ENCODE results near the gene DNAH9. TPM values are rescaled to one million over a fixed set of nuclear protein-coding genes. Genes with fewer than 3 reads are reported as not detected.

DNAH9 gene
- total and polyA plus RNA-seq, 4 donors = under 0.01 to 0.09 TPM; not detected in 2

GRCh38 chr17:11921296-11921695 is 323.0 kb downstream of the DNAH9 start:
- no peak for DNase-seq (ENCODE audit: low spot score)
- H3K9me3 ChIP-seq (ENCODE audit: control insufficient read depth in 4 of 4, low read length in 3 of 4) = no peaks in the 10 kb centered on the region

DNA sequence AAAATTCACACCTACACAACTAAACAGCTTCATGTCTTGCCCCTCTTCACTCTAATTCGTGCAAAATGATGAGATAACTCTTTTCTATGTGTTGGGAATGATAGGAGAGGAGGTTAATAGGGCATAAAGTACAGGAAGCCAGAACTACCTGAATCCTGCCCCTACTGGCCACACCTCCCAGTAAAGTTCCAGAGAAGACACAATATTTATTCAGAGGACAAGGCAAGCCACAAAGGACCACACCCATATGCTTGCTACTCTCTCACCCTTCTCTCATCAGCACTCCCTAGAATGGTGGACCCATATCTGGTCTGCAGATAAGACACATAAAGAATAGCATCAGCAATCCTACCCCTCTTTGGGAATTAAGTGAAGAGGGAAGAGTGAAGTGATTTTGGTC is 324.4 kb downstream of the DNAH9 start:
- no peak overlapping the region for H3K9ac ChIP-seq (ENCODE audit: low read depth in 1 of 2, low read length in 2 of 2)
- whole genome bisulfite sequencing = 54% methylated on average over 1 of the region's 1 CpG
- TF ChIP-seq TAF1 (conservative IDR thresholded peaks at IDR 0.05) (no peak), RXRA (IDR thresholded peaks at IDR 0.05) (no peak), JUND (IDR thresholded peaks at IDR 0.05) (no peak), CTCF (IDR thresholded peaks at IDR 0.05; ENCODE audit: low read depth, low read length, missing input control) (no peak), FOXA1 (IDR thresholded peaks at IDR 0.05) (no peak), SP1 (IDR thresholded peaks at IDR 0.05) (no peak)
- TF ChIP-seq, protein P1, sequence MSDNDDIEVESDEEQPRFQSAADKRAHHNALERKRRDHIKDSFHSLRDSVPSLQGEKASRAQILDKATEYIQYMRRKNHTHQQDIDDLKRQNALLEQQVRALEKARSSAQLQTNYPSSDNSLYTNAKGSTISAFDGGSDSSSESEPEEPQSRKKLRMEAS (IDR thresholded peaks at IDR 0.05) = no peak

More at GRCh38 chr17:11921296-11921695, 323.0 kb downstream of the DNAH9 start:
- Histone ChIP-seq H3K27ac (ENCODE audit: low read depth in 1 of 2, low read length in 2 of 2) (no peak overlapping the region), H3K4me1 (ENCODE audit: control insufficient read depth in 4 of 4, insufficient read depth in 4 of 4, low read length in 3 of 4) (no peaks in the 10 kb centered on the region), H3K4me3 (ENCODE audit: low read depth in 1 of 3, low read length in 3 of 3) (no peak overlapping the region), H3K27me3 (ENCODE audit: control insufficient read depth in 4 of 4, insufficient read depth in 4 of 4, low read length in 3 of 4) (no peaks in the 10 kb centered on the region), H3K36me3 (ENCODE audit: control insufficient read depth in 4 of 4, insufficient read depth in 3 of 4, low read depth in 1 of 4, low read length in 3 of 4) (no peaks in the 10 kb centered on the region), H3K9ac (ENCODE audit: low read depth in 1 of 2, low read length in 2 of 2) (no peak overlapping the region)
- no peak for TF ChIP-seq NR2F2 (IDR thresholded peaks at IDR 0.05)
- no peak for TF ChIP-seq RAD21 (IDR thresholded peaks at IDR 0.05)
- TF ChIP-seq YY1 (IDR thresholded peaks at IDR 0.05) = no peak
- WGBS = 92% methylated on average over 6 of the region's 6 CpGs

GRCh38 chr17:11924076-11924475 is 325.8 kb downstream of the DNAH9 start:
- TF ChIP-seq, protein P1 (IDR thresholded peaks at IDR 0.05) = no peak
- no peak overlapping the region for H3K27ac ChIP-seq (ENCODE audit: low read depth in 1 of 2, low read length in 2 of 2)
- H3K4me1 ChIP-seq (ENCODE audit: control insufficient read depth in 4 of 4, insufficient read depth in 4 of 4, low read length in 3 of 4) = no peaks in the 10 kb centered on the region
- H3K36me3 ChIP-seq (ENCODE audit: control insufficient read depth in 4 of 4, insufficient read depth in 3 of 4, low read depth in 1 of 4, low read length in 3 of 4) = no peaks in the 10 kb centered on the region
- H3K9ac ChIP-seq (ENCODE audit: low read depth in 1 of 2, low read length in 2 of 2) = no peak overlapping the region
- 63% methylated on average over 6 of the region's 6 CpGs for WGBS
- no peaks in the 10 kb centered on the region for H3K27me3 ChIP-seq (ENCODE audit: control insufficient read depth in 4 of 4, insufficient read depth in 4 of 4, low read length in 3 of 4)
- no peak overlapping the region for H3K4me3 ChIP-seq (ENCODE audit: low read depth in 1 of 3, low read length in 3 of 3)
- DNase-seq (ENCODE audit: low spot score) = no peak
- no peaks in the 10 kb centered on the region for H3K9me3 ChIP-seq (ENCODE audit: control insufficient read depth in 4 of 4, low read length in 3 of 4)

More for the DNA sequence above, 324.4 kb downstream of the DNAH9 start:
- Histone ChIP-seq H3K36me3 (ENCODE audit: control insufficient read depth in 4 of 4, insufficient read depth in 3 of 4, low read depth in 1 of 4, low read length in 3 of 4) (no peaks in the 10 kb centered on the region), H3K4me1 (ENCODE audit: control insufficient read depth in 4 of 4, insufficient read depth in 4 of 4, low read length in 3 of 4) (no peaks in the 10 kb centered on the region), H3K4me3 (ENCODE audit: low read depth in 1 of 3, low read length in 3 of 3) (no peak overlapping the region), H3K27ac (ENCODE audit: low read depth in 1 of 2, low read length in 2 of 2) (no peak overlapping the region), H3K9me3 (ENCODE audit: control insufficient read depth in 4 of 4, low read length in 3 of 4) (no peaks in the 10 kb centered on the region), H3K27me3 (ENCODE audit: control insufficient read depth in 4 of 4, insufficient read depth in 4 of 4, low read length in 3 of 4) (no peaks in the 10 kb centered on the region)
- no peak for DNase-seq (ENCODE audit: low spot score)

- TF ChIP-seq ATF3 (IDR thresholded peaks at IDR 0.05) = no peak
- TF ChIP-seq HNF4A (conservative IDR thresholded peaks at IDR 0.05) = no peak
- no peak for TF ChIP-seq YY1 (IDR thresholded peaks at IDR 0.05)
- TF ChIP-seq NR2F2 (IDR thresholded peaks at IDR 0.05) = peak; percentile 55
- TF ChIP-seq, protein P1 (IDR thresholded peaks at IDR 0.05) = no peak
- no peak for TF ChIP-seq GABPA (IDR thresholded peaks at IDR 0.05 in 1 of 2, conservative IDR thresholded peaks at IDR 0.05 in 1 of 2)
- no peaks in the 10 kb centered on the region for H3K27me3 ChIP-seq (ENCODE audit: control insufficient read depth in 4 of 4, insufficient read depth in 4 of 4, low read length in 3 of 4)
- H3K9me3 ChIP-seq (ENCODE audit: control insufficient read depth in 4 of 4, low read length in 3 of 4) = no peaks in the 10 kb centered on the region
- WGBS = 52% methylated on average over 6 of the region's 6 CpGs
- H3K36me3 ChIP-seq (ENCODE audit: control insufficient read depth in 4 of 4, insufficient read depth in 3 of 4, low read depth in 1 of 4, low read length in 3 of 4) = no peaks in the 10 kb centered on the region
- no peak overlapping the region for H3K9ac ChIP-seq (ENCODE audit: low read depth in 1 of 2, low read length in 2 of 2)
- H3K4me1 ChIP-seq (ENCODE audit: control insufficient read depth in 4 of 4, insufficient read depth in 4 of 4, low read length in 3 of 4) = no peaks in the 10 kb centered on the region
- H3K4me3 ChIP-seq (ENCODE audit: low read depth in 1 of 3, low read length in 3 of 3) = no peak overlapping the region
- no peak for DNase-seq (ENCODE audit: low spot score)
- H3K27ac ChIP-seq (ENCODE audit: low read depth in 1 of 2, low read length in 2 of 2) = no peak overlapping the region
Observed at GRCh38 chr17:11925262-11926021, 327.2 kb downstream of the DNAH9 start.

Data from liver (tissue), 9 donors.